ENCODE data around the gene CCDC188.

- TF ChIP-seq, protein P1, sequence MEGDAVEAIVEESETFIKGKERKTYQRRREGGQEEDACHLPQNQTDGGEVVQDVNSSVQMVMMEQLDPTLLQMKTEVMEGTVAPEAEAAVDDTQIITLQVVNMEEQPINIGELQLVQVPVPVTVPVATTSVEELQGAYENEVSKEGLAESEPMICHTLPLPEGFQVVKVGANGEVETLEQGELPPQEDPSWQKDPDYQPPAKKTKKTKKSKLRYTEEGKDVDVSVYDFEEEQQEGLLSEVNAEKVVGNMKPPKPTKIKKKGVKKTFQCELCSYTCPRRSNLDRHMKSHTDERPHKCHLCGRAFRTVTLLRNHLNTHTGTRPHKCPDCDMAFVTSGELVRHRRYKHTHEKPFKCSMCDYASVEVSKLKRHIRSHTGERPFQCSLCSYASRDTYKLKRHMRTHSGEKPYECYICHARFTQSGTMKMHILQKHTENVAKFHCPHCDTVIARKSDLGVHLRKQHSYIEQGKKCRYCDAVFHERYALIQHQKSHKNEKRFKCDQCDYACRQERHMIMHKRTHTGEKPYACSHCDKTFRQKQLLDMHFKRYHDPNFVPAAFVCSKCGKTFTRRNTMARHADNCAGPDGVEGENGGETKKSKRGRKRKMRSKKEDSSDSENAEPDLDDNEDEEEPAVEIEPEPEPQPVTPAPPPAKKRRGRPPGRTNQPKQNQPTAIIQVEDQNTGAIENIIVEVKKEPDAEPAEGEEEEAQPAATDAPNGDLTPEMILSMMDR (conservative IDR thresholded peaks at IDR 0.05), result no peak
- no peak for TF ChIP-seq EZH2 (IDR thresholded peaks at IDR 0.05; ENCODE audit: low read depth)
Measured at GRCh38 chr22:20169253-20169822, 18.5 kb upstream of the CCDC188 start.
